ENCODE results near the gene CETP. TPM values are rescaled to one million over a fixed set of nuclear protein-coding genes. Genes with fewer than 3 reads are reported as not detected.

Gene CETP
- total and polyA plus RNA-seq, 2 of the 13 experiments (the other 11 are each of a cell fraction or from before 2014, with no cell fraction given) = 0.31 to 9.8 TPM

GRCh38 chr16:56912746-56913708 is 48.7 kb upstream of the CETP start:
- peak overlapping the region; percentile 90 for H3K4me2 ChIP-seq (ENCODE audit: low read depth, low read length)
- no peak overlapping the region for H3K27ac ChIP-seq (ENCODE audit: extremely low read length, insufficient read depth, low read length)
- ChIA-PET POLR2A (interaction anchor here (0.6 to 4.3 kb wide), 8 partner anchors 9 to 35 kb away, joined by 3 to 57 read pairs (median 5); partner anchors contain the start of gene HERPUD1), CTCF (ENCODE audit: low intra/inter-chr PET ratio, low total read pairs) (no interaction called here)
- intact Hi-C loops (cut with micrococcal nuclease; ENCODE audit: unreplicated experiment) = no loop called here
- DNase-seq (ENCODE audit: low spot score) (no peak), FAIRE-seq (peak; percentile 40), ATAC-seq (peak; percentile 48)
- in situ Hi-C loops (cut with HindIII; ENCODE audit: extremely low pct_ligation_motif_present, low pct_unique_long_range_greater_than_20kb) = no loop called here
- H3K9me3 ChIP-seq (ENCODE audit: low read length) = no peaks in the 10 kb centered on the region
- peaks cover 0 to 12% of the 10 kb centered on the region in 2 experiments; a peak in 2 of 5 replicates for H3K27me3 ChIP-seq (ENCODE audit: control insufficient read depth in 1 of 2, insufficient read depth in 2 of 2, low read length in 2 of 2)
- no peaks in the 10 kb centered on the region for H3K36me3 ChIP-seq (replicated peaks in 1 of 2; ENCODE audit: control insufficient read depth in 1 of 2, insufficient read depth in 2 of 2, low read length in 2 of 2)
- H3K4me3 ChIP-seq (replicated peaks in 1 of 3; ENCODE audit: insufficient read depth in 1 of 3, low read depth in 2 of 3, low read length in 3 of 3) = peak overlapping the region; percentile 34 to 68 (median 36); a peak in 5 of 6 replicates
- no peaks in the 10 kb centered on the region for H3K79me2 ChIP-seq (ENCODE audit: insufficient read depth, low read length)
- H4K20me1 ChIP-seq (ENCODE audit: insufficient read depth, low read length) = no peaks in the 10 kb centered on the region
- peak overlapping the region; percentile 30 for H2AFZ ChIP-seq (ENCODE audit: low read length)
- 7% methylated on average over 15 of the region's 18 CpGs for WGBS (ENCODE audit: low lambda C conversion rate)
- peak overlapping the region; percentile 30 for H3K9ac ChIP-seq (ENCODE audit: insufficient read depth, low read depth, low read length)
- peaks cover 68% of the 10 kb centered on the region for H3K4me1 ChIP-seq (ENCODE audit: insufficient read depth, low read length)
- no TSS peak for BruUV-seq (replicated peaks)
- TF ChIP-seq MED1 (CRISPR knock-in tag; IDR thresholded peaks at IDR 0.05) (no peak), DZIP1 (CRISPR knock-in tag; IDR thresholded peaks at IDR 0.05) (peak; percentile 63; the same call in 1 of the 2 replicates), ZNF263 (CRISPR knock-in tag; IDR thresholded peaks at IDR 0.05) (0 out of 2 replicates have a peak, but pooled peaks have one; percentile 15), SRY (CRISPR knock-in tag; IDR thresholded peaks at IDR 0.05) (0 out of 2 replicates have a peak, but pooled peaks have one; percentile 38), ZBTB40 (IDR thresholded peaks at IDR 0.05) (no peak), ZBTB40 (CRISPR knock-in tag; IDR thresholded peaks at IDR 0.05) (0 out of 2 replicates have a peak, but pooled peaks have one; percentile 67), ZNF607 (CRISPR knock-in tag; IDR thresholded peaks at IDR 0.05; ENCODE audit: borderline replicate concordance) (no peak), IRF2 (CRISPR knock-in tag; IDR thresholded peaks at IDR 0.05) (0 out of 2 replicates have a peak, but pooled peaks have one; percentile 27), POLR2AphosphoS2 (IDR thresholded peaks at IDR 0.05; ENCODE audit: low read depth, low read length) (no peak), SIN3B (IDR thresholded peaks at IDR 0.05; ENCODE audit: low read length) (no peak), AKAP8 (CRISPR knock-in tag; IDR thresholded peaks at IDR 0.05) (0 out of 2 replicates have a peak, but pooled peaks have one; percentile 54), ARNT (IDR thresholded peaks at IDR 0.05) (no peak)
